ENCODE data around the gene ZNF451.

Gene ZNF451

DNA sequence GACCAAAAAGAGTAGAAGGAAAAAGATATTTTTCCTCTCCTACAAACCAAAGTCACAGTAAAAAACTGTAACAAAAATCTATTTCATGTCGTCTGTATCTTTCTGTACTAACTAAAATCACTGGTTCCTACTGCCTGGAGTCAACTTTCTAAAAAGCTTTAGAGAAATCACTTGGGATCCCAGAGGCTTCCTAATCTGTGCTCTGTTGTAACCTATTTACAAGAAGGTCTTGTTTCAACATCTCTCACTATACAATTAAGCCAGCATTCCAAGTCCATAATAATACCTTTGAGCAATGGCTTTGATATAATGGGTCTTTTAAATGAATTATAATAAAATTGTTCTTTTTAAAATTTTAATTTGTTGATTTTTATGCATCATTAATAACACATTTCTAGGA is 111.7 kb downstream of the ZNF451 start:
- no peak for DNase-seq (ENCODE audit: low read depth in 1 of 2, low spot score in 1 of 2)

DNA sequence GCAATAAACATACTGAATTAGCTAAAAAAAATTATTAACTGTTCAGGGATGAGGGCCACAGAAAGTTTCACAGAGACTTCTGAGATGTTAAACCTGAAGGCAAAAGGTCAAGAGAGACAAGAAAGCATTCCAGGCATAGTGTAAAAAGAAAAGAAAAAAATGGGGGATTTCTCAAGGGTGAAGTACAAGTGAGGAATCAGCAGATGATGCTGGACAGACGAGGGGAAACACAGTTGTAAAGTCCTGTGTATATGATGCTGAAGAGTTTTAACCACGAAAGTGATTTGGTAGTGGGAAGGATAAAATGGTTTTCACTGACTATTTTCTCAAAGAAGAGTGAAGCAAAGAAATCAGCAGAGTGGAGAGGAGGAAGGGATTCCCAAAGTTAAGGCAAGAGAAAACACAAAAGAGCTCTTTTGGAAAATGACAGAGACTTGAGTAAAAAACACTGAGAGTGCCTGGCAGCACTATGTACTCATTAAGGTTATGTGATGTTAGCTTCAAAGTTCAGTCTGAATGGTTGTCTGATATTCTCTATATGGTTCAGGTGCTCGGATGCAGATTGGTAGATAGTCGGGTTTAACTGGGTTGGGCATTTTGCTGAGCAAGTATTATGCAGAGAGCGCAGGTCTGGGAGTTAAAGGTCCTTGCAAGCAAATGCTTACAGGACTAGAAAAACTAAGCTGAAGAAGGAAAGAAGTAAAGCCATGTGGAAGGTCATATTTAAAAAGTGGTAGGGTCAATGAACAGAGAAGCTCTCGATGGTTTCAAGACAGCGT is 115.8 kb downstream of the ZNF451 start:
- no peak for DNase-seq (ENCODE audit: low read depth in 1 of 2, low spot score in 1 of 2)

DNA sequence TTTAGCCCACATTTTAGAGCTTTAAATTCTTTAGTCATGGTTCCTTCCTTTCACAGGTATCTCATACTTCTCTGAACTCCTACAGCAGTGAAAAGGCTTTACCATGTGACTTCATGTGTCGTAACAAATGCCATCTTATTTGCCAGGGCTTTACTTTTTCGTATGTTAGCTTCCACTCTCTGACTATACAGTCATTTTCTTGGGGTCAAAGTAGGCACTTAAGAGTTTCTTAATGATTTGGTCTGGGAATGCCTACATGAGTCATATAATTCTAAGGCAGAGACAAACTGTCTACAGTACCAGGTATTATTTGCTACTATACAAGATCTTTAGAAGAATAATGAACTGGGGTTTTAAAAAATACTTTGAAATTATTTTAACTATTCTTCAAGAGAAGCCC is 117.2 kb downstream of the ZNF451 start:
- no peak for DNase-seq (ENCODE audit: low read depth in 1 of 2, low spot score in 1 of 2)

DNA sequence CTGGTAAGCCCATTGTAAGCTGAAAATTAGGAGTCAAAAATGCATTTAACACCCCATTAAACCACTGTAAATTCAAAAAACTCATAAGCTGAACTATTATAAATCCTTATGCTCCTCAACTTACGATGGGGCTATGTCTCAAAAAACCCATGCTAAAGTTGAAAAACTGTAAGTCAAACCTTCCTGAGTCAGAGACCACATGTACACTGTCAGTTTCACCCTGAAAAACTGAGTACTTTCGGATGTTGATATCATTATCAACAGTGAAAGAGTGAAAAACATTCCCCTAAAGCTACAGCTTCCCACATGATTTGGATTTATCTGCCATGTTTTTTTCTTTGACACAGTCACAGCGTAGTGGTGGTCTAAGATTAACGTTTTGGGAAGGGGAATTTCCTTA is 117.9 kb downstream of the ZNF451 start:
- DNase-seq (ENCODE audit: low read depth in 1 of 2, low spot score in 1 of 2) = no peak

DNA sequence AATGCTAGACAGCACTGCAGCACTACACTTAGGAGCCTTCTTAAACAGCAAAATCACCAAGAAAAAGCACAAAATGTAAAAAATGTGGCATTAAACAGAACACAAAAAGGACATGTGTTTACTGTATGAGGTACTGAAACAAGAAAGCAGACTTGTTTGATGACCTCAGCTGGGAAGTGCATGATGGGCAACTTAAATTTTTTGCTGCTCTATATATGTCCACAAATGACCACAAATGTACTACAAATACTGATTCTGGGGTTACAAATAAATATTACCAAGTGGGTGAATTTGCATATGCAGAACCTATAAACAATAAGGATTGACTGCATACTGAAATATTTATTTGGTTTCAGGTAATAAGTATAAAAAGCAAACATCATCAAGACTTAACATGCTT is 119.0 kb downstream of the ZNF451 start:
- no peak for DNase-seq (ENCODE audit: low read depth in 1 of 2, low spot score in 1 of 2)

DNA sequence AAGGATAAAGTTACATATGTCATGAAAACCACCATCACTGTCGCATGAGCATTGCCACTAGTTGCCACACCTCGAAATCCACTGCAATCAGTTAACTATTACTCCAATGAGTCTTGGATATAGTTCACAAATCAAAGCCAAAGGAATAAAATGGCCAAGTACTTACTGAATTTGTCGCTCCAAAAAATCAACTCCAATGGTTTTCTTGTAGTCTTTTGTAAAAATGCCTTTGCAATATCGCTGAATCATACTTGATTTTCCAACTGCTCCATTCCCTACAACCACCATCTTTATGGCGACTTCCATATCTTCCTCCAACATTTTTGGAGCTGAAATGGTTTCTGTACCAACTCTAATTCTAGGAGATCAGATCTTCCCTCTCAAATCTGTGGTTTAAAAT is 120.1 kb downstream of the ZNF451 start:
- no peak for DNase-seq (ENCODE audit: low read depth in 1 of 2, low spot score in 1 of 2)

DNA sequence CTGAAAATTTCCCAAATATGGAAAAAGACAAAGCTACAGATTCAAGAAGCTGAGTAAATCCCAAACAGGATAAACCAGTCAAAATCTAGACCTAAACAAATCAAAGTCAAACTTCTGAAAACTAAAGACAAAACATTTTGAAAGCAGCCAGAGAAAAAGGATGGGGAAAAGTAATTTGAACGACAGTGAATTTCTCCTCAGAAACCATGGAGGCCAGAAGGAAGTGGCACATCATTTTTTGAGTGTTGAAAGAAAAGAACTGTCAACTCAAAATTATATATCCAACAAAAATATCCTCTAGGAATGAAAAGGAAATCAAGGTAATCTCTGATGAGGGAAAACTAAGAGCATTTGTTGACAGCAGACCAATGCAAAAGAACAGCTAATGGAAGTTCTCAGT is 125.3 kb downstream of the ZNF451 start:
- DNase-seq (ENCODE audit: low read depth in 1 of 2, low spot score in 1 of 2) = no peak

DNA sequence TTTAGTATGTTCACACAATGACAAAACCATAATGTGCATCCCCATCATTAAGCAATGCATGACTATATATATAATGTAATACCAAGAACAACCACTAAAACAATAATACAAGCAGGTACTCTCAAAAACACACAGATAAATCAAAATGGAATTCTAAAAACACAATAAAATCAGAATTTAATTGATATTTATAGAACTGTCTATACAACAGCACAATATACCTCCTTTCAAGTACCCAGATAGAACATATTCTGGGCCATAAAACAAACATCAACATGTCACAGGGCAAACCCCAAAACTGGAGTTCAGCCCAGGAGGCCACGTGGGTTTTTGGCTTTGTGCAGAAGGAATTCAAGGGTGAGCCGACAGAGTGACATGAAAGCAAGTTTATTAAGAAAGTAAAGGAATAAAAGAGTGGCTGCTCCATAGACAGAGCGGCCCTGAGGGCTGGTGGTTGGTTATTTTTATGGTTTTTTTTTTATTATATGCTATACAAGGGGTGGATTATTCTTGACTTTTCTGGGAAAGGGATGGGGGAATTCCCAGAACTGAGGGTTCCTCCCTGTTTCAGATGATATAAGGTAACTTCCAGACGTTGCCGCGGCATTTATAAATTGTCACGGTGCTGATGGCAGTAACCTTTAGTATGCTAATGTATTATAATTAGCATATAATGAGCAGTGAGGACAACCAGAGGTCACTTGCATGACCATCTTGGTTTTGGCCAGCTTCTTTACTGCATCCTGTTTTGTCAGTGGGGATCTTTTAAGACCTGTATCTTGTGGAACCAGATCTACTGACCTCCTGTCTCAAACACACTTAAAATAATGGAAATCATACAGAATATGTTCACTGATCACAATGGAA is 126.5 kb downstream of the ZNF451 start:
- no peak for DNase-seq (ENCODE audit: low read depth in 1 of 2, low spot score in 1 of 2)

DNA sequence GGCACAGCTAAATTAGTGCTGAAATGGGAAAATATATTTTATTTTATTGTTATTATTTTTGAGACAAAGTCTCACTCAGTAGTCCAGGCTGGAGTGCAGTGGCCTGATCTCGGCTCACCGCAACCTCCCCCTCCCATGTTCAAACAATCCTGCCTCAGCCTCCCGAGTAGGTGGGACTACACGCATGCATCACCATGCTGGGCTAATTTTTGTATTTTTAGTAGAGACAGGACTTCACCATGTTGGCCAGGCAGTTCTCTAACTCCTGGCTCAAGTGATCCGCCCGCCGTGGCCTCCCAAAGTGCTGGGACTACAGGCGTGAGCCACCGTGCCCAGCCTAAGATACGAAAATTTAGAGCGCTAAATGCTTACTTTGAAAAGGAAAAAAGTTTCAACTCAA is 127.3 kb downstream of the ZNF451 start:
- no peak for DNase-seq (ENCODE audit: low read depth in 1 of 2, low spot score in 1 of 2)
